H9 (cell line): ENCODE data around the gene ANTKMT. TPM values are rescaled to one million over a fixed set of nuclear protein-coding genes. Genes with fewer than 3 reads are reported as not detected.

Source experiments
- DNase-seq: peaks from one replicate; pipeline ENCODE4 v3.0.0-alpha.2; 2017
- H2AFZ ChIP-seq: one replicate; pipeline ENCODE4 v1.6.1; 2013; ENCODE audit warnings: mild to moderate bottlenecking, low read length, control low read depth, moderate library complexity
- H2AK5ac ChIP-seq: 2 replicates; pipeline ENCODE4 v1.6.1; 2013; ENCODE audit warnings: low read length, control low read depth, mixed read lengths; ENCODE audit not compliant: insufficient read length
- H2BK120ac ChIP-seq: one replicate; pipeline ENCODE4 v1.6.1; 2013; ENCODE audit warnings: low read depth, mild to moderate bottlenecking, low read length, control low read depth, inconsistent platforms; ENCODE audit not compliant: poor library complexity, severe bottlenecking
- H2BK12ac ChIP-seq: 2 replicates; pipeline ENCODE4 v1.6.1; 2013; ENCODE audit warnings: low read length, control low read depth, mixed read lengths, low read depth; ENCODE audit not compliant: insufficient read length
- H2BK15ac ChIP-seq: 2 replicates; pipeline ENCODE4 v1.6.1; 2013; ENCODE audit warnings: low read depth, low read length, control low read depth
- H2BK20ac ChIP-seq: one replicate; pipeline ENCODE4 v1.6.1; 2013; ENCODE audit warnings: low read depth, mild to moderate bottlenecking, low read length, control low read depth, inconsistent platforms; ENCODE audit not compliant: poor library complexity, severe bottlenecking
- H2BK5ac ChIP-seq: 2 replicates; pipeline ENCODE4 v1.6.1; 2013; ENCODE audit warnings: low read length, control low read depth, mixed read lengths; ENCODE audit not compliant: insufficient read length
- H3K14ac ChIP-seq: 2 replicates; pipeline ENCODE4 v1.6.1; 2013; ENCODE audit warnings: low read length, control low read depth; ENCODE audit not compliant: insufficient read depth
- H3K18ac ChIP-seq: 2 replicates; pipeline ENCODE4 v1.6.1; 2013; ENCODE audit warnings: low read depth, mild to moderate bottlenecking, mixed read lengths, low read length, control low read depth; ENCODE audit not compliant: insufficient read length
- H3K23ac ChIP-seq: 2 replicates; pipeline ENCODE4 v1.6.1; 2013; ENCODE audit warnings: low read length, control low read depth, mixed read lengths, low read depth; ENCODE audit not compliant: insufficient read length
- H3K23me2 ChIP-seq: 2 replicates; pipeline ENCODE4 v1.6.1; 2013; ENCODE audit warnings: low read depth, mild to moderate bottlenecking, mixed read lengths, low read length, control low read depth; ENCODE audit not compliant: insufficient read length, poor library complexity, severe bottlenecking
- H3K27ac ChIP-seq: 2 replicates; pipeline ENCODE4 v1.5.1; 2013; ENCODE audit warnings: low read length, control low read depth, mixed read lengths, low read depth; ENCODE audit not compliant: insufficient read length
- H3K27me3 ChIP-seq: 2 replicates; pipeline ENCODE4 v1.6.1; 2013; ENCODE audit warnings: low read length, control low read depth, inconsistent platforms; ENCODE audit not compliant: insufficient read depth
- H3K4ac ChIP-seq: 2 replicates; pipeline ENCODE4 v1.6.1; 2013; ENCODE audit warnings: low read depth, mild to moderate bottlenecking, control low read depth, inconsistent platforms, low read length, moderate library complexity
- H3K4me1 ChIP-seq: 2 replicates; pipeline ENCODE4 v1.6.1; 2013; ENCODE audit warnings: low read length, control low read depth, inconsistent platforms; ENCODE audit not compliant: insufficient read depth
- H3K4me2 ChIP-seq: 2 replicates; pipeline ENCODE4 v1.6.1; 2013; ENCODE audit warnings: low read length, control low read depth, mixed read lengths; ENCODE audit not compliant: insufficient read length, insufficient read depth
- H3K56ac ChIP-seq: 2 replicates; pipeline ENCODE4 v1.6.1; 2013; ENCODE audit warnings: low read depth, mild to moderate bottlenecking, mixed read lengths, low read length, control low read depth; ENCODE audit not compliant: insufficient read length
- H3K79me1 ChIP-seq: 2 replicates; pipeline ENCODE4 v1.6.1; 2013; ENCODE audit warnings: low read depth, mild to moderate bottlenecking, moderate library complexity, low read length, control low read depth, inconsistent platforms; ENCODE audit not compliant: insufficient read depth, poor library complexity, severe bottlenecking
- H3K79me2 ChIP-seq: 2 replicates; pipeline ENCODE4 v1.6.1; 2013; ENCODE audit warnings: low read length, control low read depth, inconsistent platforms; ENCODE audit not compliant: insufficient read depth
- H3K9ac ChIP-seq: 2 replicates; pipeline ENCODE4 v1.6.1; 2013; ENCODE audit warnings: low read length, control low read depth, mixed read lengths; ENCODE audit not compliant: insufficient read length; ENCODE audit errors: extremely low read depth
- H3K9me3 ChIP-seq: one replicate; pipeline ENCODE4 v1.6.1; 2013; ENCODE audit warnings: low read depth, low read length, inconsistent platforms; ENCODE audit not compliant: control insufficient read depth
- H3T11ph ChIP-seq: one replicate; pipeline ENCODE4 v1.6.1; 2013; ENCODE audit warnings: mild to moderate bottlenecking, low read length, control low read depth, inconsistent platforms
- H4K20me1 ChIP-seq: one replicate; pipeline ENCODE4 v1.6.1; 2013; ENCODE audit not compliant: control insufficient read depth, insufficient read length, insufficient read depth
- H4K5ac ChIP-seq: 2 replicates; pipeline ENCODE4 v1.6.1; 2013; ENCODE audit warnings: low read depth, mild to moderate bottlenecking, mixed read lengths, low read length, control low read depth; ENCODE audit not compliant: insufficient read length
- H4K8ac ChIP-seq: replicated peaks from 2 replicates; pipeline ENCODE4 v1.6.1; 2013; ENCODE audit warnings: low read length, control low read depth, mixed read lengths, low read depth; ENCODE audit not compliant: insufficient read length
- H4K91ac ChIP-seq: 2 replicates; pipeline ENCODE4 v1.6.1; 2013; ENCODE audit warnings: low read depth, mild to moderate bottlenecking, moderate library complexity, mixed read lengths, low read length, control low read depth; ENCODE audit not compliant: insufficient read length
- H3K27ac Mint-ChIP-seq, 3 experiments: 2 replicates in 2 of 3; 3 replicates in 1 of 3; pipeline ENCODE4 v1.8.0; 2020 to 2021; ENCODE audit warnings: mixed read lengths in 3 of 3, mild to moderate bottlenecking in 1 of 3, moderate library complexity in 1 of 3
- H3K27me3 Mint-ChIP-seq: 2 replicates; pipeline ENCODE4 v1.8.0; 2021; ENCODE audit warnings: low read depth, mild to moderate bottlenecking, moderate library complexity, mixed read lengths
- H3K36me3 Mint-ChIP-seq, 3 experiments: 2 replicates in 2 of 3; 3 replicates in 1 of 3; pipeline ENCODE4 v1.8.0; 2020 to 2021; ENCODE audit warnings: low read depth in 3 of 3, mixed read lengths in 3 of 3; ENCODE audit not compliant: insufficient read depth in 1 of 3
- H3K4me1 Mint-ChIP-seq, 2 experiments: 2 replicates each; pipeline ENCODE4 v1.8.0; 2020; ENCODE audit warnings: mixed read lengths in 2 of 2
- H3K4me3 Mint-ChIP-seq, 2 experiments: 2 replicates in 1 of 2; 3 replicates in 1 of 2; pipeline ENCODE4 v1.8.0; 2020 to 2021; ENCODE audit warnings: mild to moderate bottlenecking in 2 of 2, mixed read lengths in 2 of 2, moderate library complexity in 1 of 2
- H3K9me3 Mint-ChIP-seq, 2 experiments: 2 replicates in 1 of 2; 3 replicates in 1 of 2; pipeline ENCODE4 v1.8.0; 2020; ENCODE audit warnings: mild to moderate bottlenecking in 2 of 2, mixed read lengths in 2 of 2, moderate library complexity in 1 of 2
- WGBS: extraction: QIAGEN DNeasy Blood & Tissue Kit; methylation state at CpG from one replicate; pipeline ENCODE4 v1.1.7; 2013; ENCODE audit warnings: missing lambda C conversion rate, low lambda C conversion rate, mixed read lengths; ENCODE audit not compliant: insufficient read length; ENCODE audit errors: extremely low coverage; 5-methylcytosine and 5-hydroxymethylcytosine counted together
- total RNA-seq: library from RNA; stranded (reverse); gene quantifications from 2 replicates; pipeline ENCODE4 v1.2.1, GENCODE V29; 2021
- TF ChIP-seq, protein P1 (sequence below): fragments of 200-600 bp; sonication (generic); conservative IDR thresholded peaks from 3 replicates; pipeline ENCODE4 v1.8.0; 2021; ENCODE audit warnings: antibody characterized with exemption, mild to moderate bottlenecking

ANTKMT gene
- total RNA-seq, 1 experiment from 2014 or later = 31.5 TPM

- Histone ChIP-seq H3T11ph (no peak overlapping the region), H3K23ac (no peak overlapping the region), H3K79me2 (no peaks in the 10 kb centered on the region), H3K27me3 (no peaks in the 10 kb centered on the region), H2BK5ac (no peak overlapping the region), H3K4ac (no peak overlapping the region), H4K8ac (no peak overlapping the region), H4K20me1 (no peaks in the 10 kb centered on the region), H3K27ac (no peak overlapping the region), H2AK5ac (no peak overlapping the region), H2BK15ac (no peak overlapping the region), H3K9me3 (no peaks in the 10 kb centered on the region), H4K91ac (no peak overlapping the region), H3K23me2 (peaks cover 7% of the 10 kb centered on the region), H3K4me2 (no peak overlapping the region), H3K56ac (no peak overlapping the region), H2BK12ac (no peak overlapping the region), H2BK120ac (no peak overlapping the region), H3K18ac (no peak overlapping the region), H2BK20ac (no peak overlapping the region), H3K9ac (no peak overlapping the region), H4K5ac (no peak overlapping the region), H2AFZ (no peak overlapping the region), H3K14ac (no peak overlapping the region), H3K4me1 (no peaks in the 10 kb centered on the region), H3K79me1 (no peaks in the 10 kb centered on the region)
- TF ChIP-seq, protein P1, sequence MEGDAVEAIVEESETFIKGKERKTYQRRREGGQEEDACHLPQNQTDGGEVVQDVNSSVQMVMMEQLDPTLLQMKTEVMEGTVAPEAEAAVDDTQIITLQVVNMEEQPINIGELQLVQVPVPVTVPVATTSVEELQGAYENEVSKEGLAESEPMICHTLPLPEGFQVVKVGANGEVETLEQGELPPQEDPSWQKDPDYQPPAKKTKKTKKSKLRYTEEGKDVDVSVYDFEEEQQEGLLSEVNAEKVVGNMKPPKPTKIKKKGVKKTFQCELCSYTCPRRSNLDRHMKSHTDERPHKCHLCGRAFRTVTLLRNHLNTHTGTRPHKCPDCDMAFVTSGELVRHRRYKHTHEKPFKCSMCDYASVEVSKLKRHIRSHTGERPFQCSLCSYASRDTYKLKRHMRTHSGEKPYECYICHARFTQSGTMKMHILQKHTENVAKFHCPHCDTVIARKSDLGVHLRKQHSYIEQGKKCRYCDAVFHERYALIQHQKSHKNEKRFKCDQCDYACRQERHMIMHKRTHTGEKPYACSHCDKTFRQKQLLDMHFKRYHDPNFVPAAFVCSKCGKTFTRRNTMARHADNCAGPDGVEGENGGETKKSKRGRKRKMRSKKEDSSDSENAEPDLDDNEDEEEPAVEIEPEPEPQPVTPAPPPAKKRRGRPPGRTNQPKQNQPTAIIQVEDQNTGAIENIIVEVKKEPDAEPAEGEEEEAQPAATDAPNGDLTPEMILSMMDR = no peak
- Mint-ChIP-seq H3K36me3 (peaks cover 11 to 25% (median 23%) of the 10 kb centered on the region in 3 experiments; a peak in 6 of 7 replicates), H3K4me3 (peak overlapping the region in 1 of 2 experiments; percentile 69; a peak in 1 of 5 replicates), H3K27me3 (peaks cover 3% of the 10 kb centered on the region; the same call in 1 of the 2 replicates), H3K27ac (no peak overlapping the region; a peak in 1 of 7 replicates), H3K9me3 (no peaks in the 10 kb centered on the region), H3K4me1 (peaks cover 14 to 21% of the 10 kb centered on the region in 2 experiments)
- no CpG with 5 or more reads among the region's 22 CpGs for WGBS
- DNase-seq = no peak
Measured at GRCh38 chr16:674214-674881, 46.6 kb upstream of the ANTKMT start.
